Body of pancreas (tissue), 4 donors: Measurements from ENCODE around the gene ARAP1. TPM values are rescaled to one million over a fixed set of nuclear protein-coding genes. Genes with fewer than 3 reads are reported as not detected.

Experiments
- ATAC-seq: fragments of 150-250 bp; one replicate; pipeline ENCODE4 v1.9.1; 2016
- DNase-seq, 4 donors: peaks; one replicate each; pipeline ENCODE4 v3.0.0-alpha.2; 2019
- H3K27ac ChIP-seq, 4 donors: fragments of 200-600 bp; sonication (generic); 1 replicate in 3 of 4; 2 replicates in 1 of 4; pipeline versions ENCODE4 v1.5.1 to v1.6.1; 2016 to 2019; ENCODE audit warnings: mild to moderate bottlenecking in 1 of 4, mixed read lengths in 1 of 4, moderate library complexity in 1 of 4
- H3K27me3 ChIP-seq, 2 donors: fragments of 200-600 bp; sonication (generic); one replicate each; pipeline ENCODE4 v1.6.0; 2016; ENCODE audit warnings: mild to moderate bottlenecking in 1 of 2
- H3K36me3 ChIP-seq, 2 donors: fragments of 200-600 bp; sonication (generic); replicated peaks in 1 of 2; 2 replicates each; pipeline ENCODE4 v1.5.1; 2016; ENCODE audit warnings: low read depth in 2 of 2; ENCODE audit not compliant: insufficient read depth in 1 of 2
- H3K4me1 ChIP-seq: fragments of 200-600 bp; sonication (generic); one replicate; pipeline ENCODE4 v1.6.0; 2016
- H3K4me3 ChIP-seq, 2 donors: fragments of 200-600 bp; sonication (generic); 1 replicate in 1 of 2; 2 replicates in 1 of 2; pipeline ENCODE4 v1.5.1; 2016 to 2019
- H3K9me3 ChIP-seq, 3 donors: fragments of 200-600 bp; sonication (generic); 1 replicate in 2 of 3; 2 replicates in 1 of 3; pipeline ENCODE4 v1.5.1; 2016
- POLR2A ChIP-seq, 3 donors: fragments of 450-650 bp; IDR thresholded peaks; one replicate each; pipeline ENCODE4 v1.6.1; 2016; ENCODE audit warnings: antibody characterized with exemption in 3 of 3, mild to moderate bottlenecking in 2 of 3
- whole genome bisulfite sequencing, 2 donors: methylation state at CpG; one replicate each; pipeline ENCODE4 v1.1.5; 2017; 5-methylcytosine and 5-hydroxymethylcytosine counted together
- intact Hi-C: fragments of 100-400 bp; cut with DNase I; formaldehyde crosslinking; loops from one replicate; pipeline ENCODE4 v1.15.1; 2023
- total RNA-seq, 2 donors: library from RNA; depleted of rRNA; stranded (reverse); fragments of >200 nt; gene quantifications; one replicate each; pipeline ENCODE4 v1.1.0, GENCODE V29; 2016
- TF ChIP-seq, protein P1 (sequence below), 7 experiments: fragments of 450-650 bp in 4 of 7; fragments of 200-600 bp in 3 of 7; sonication (generic) in 3 of 7; IDR thresholded peaks; one replicate each; pipeline ENCODE4 v1.5.1; 2016 to 2019; ENCODE audit warnings: antibody characterized with exemption in 7 of 7

The ARAP1 gene
- total RNA-seq, 2 donors from 2014 or later: 63.3 to 208 TPM

DNA sequence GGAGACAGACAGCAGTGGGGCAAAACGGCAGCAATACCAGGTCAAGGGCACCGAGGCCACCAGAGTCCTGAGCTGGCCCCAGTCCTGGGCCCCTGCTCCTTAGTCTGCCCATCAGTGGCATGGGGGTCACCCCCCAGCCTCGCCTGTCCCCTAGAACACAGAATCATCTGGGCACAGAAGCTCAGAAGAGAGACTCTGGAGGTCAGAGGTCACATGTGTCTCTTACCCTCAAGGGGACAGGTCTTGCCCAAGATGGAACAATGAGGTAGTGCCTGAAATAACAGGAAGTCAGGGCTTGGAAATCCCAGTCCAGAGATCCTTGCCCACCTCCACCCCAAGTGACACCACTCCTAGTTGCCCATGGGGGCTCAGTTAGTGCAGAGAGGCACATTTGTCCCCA lies 98.6 kb downstream of the ARAP1 start:
- Histone ChIP-seq H3K27me3 (no peaks in the 10 kb centered on the region), H3K36me3 (no peaks in the 10 kb centered on the region), H3K4me1 (no peaks in the 10 kb centered on the region), H3K4me3 (no peak overlapping the region), H3K9me3 (no peaks in the 10 kb centered on the region), H3K27ac (no peak overlapping the region)
- WGBS, 2 donors: 60 to 71% methylated on average over 3 of the region's 3 CpGs
- ATAC-seq (no peak), DNase-seq (no peak)
- TF ChIP-seq, protein P1, sequence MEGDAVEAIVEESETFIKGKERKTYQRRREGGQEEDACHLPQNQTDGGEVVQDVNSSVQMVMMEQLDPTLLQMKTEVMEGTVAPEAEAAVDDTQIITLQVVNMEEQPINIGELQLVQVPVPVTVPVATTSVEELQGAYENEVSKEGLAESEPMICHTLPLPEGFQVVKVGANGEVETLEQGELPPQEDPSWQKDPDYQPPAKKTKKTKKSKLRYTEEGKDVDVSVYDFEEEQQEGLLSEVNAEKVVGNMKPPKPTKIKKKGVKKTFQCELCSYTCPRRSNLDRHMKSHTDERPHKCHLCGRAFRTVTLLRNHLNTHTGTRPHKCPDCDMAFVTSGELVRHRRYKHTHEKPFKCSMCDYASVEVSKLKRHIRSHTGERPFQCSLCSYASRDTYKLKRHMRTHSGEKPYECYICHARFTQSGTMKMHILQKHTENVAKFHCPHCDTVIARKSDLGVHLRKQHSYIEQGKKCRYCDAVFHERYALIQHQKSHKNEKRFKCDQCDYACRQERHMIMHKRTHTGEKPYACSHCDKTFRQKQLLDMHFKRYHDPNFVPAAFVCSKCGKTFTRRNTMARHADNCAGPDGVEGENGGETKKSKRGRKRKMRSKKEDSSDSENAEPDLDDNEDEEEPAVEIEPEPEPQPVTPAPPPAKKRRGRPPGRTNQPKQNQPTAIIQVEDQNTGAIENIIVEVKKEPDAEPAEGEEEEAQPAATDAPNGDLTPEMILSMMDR (IDR thresholded peaks at IDR 0.05): no peak
- no peak for TF ChIP-seq POLR2A (IDR thresholded peaks at IDR 0.05)
- intact Hi-C loops: no loop called here

- TF ChIP-seq POLR2A (IDR thresholded peaks at IDR 0.05): no peak
- ATAC-seq (no peak), DNase-seq (peak in 1 of 4 donors; percentile 24)
- Histone ChIP-seq H3K27me3 (no peaks in the 10 kb centered on the region), H3K4me3 (no peak overlapping the region), H3K36me3 (no peaks in the 10 kb centered on the region), H3K9me3 (no peaks in the 10 kb centered on the region), H3K4me1 (no peaks in the 10 kb centered on the region), H3K27ac (no peak overlapping the region)
- intact Hi-C loops: no loop called here
- WGBS, 2 donors: 68 to 77% methylated on average over 11 to 13 of the region's 13 CpGs
These were observed 99.2 kb downstream of the ARAP1 start for GRCh38 chr11:72652873-72653630.

- no peak for ATAC-seq
- no peak for TF ChIP-seq POLR2A (IDR thresholded peaks at IDR 0.05)
- TF ChIP-seq, protein P1 (IDR thresholded peaks at IDR 0.05): no peak
- Histone ChIP-seq H3K36me3 (no peaks in the 10 kb centered on the region), H3K9me3 (no peaks in the 10 kb centered on the region), H3K4me1 (no peaks in the 10 kb centered on the region), H3K27ac (no peak overlapping the region), H3K27me3 (no peaks in the 10 kb centered on the region), H3K4me3 (no peak overlapping the region)
- intact Hi-C loops: no loop called here
- DNase-seq: no peak
These were observed 100.1 kb downstream of the ARAP1 start for GRCh38 chr11:72652133-72652532.

DNA sequence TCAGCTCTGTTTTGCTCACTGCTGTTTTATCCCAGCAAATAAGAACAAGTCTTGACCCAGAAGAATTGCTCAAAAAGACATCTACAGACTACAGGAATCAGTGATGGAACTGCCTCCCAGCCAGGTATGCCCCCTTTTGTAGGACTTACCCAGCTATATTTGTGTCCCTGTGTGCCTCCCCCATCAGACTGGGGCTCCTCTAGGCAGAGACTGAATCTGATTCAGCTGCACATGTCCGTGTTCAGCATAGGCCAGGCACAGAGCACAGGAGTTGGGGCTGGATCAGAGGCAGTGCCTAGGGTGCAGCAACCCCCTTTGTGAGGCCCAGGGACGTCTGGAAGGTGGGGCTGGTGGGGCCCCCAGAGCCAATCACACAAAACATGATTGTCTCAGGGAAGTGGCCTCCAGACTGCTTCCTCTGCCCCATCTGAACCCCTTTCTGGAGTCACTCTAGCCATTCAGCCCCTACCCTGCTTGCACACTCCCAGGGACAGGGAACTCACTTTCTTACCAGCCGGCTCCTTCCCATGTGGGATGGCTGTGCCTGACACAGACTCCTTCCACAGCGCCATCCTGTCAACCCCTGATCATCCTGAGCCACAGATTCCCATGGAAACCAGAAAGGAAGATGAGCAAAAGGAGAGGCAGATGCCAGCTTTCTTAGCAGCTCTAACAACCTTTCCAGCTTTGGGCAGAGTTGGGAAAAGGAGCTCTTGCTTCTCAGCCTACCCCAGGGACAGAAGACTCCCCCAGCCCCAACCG lies 102.8 kb downstream of the ARAP1 start:
- H3K9me3 ChIP-seq: no peaks in the 10 kb centered on the region
- no peaks in the 10 kb centered on the region for H3K4me1 ChIP-seq
- intact Hi-C loops: loop anchor here (5.0 kb wide), 1 partner anchor 62 kb away; no protein-coding TSS in a partner anchor
- H3K27ac ChIP-seq: no peak overlapping the region
- no peak overlapping the region for H3K4me3 ChIP-seq
- no peaks in the 10 kb centered on the region for H3K36me3 ChIP-seq
- WGBS, 2 donors: 64 to 92% methylated on average over 4 to 5 of the region's 5 CpGs
- no peaks in the 10 kb centered on the region for H3K27me3 ChIP-seq
- DNase-seq (no peak), ATAC-seq (no peak)
- no peak for TF ChIP-seq POLR2A (IDR thresholded peaks at IDR 0.05)
- TF ChIP-seq, protein P1 (IDR thresholded peaks at IDR 0.05): no peak

DNA sequence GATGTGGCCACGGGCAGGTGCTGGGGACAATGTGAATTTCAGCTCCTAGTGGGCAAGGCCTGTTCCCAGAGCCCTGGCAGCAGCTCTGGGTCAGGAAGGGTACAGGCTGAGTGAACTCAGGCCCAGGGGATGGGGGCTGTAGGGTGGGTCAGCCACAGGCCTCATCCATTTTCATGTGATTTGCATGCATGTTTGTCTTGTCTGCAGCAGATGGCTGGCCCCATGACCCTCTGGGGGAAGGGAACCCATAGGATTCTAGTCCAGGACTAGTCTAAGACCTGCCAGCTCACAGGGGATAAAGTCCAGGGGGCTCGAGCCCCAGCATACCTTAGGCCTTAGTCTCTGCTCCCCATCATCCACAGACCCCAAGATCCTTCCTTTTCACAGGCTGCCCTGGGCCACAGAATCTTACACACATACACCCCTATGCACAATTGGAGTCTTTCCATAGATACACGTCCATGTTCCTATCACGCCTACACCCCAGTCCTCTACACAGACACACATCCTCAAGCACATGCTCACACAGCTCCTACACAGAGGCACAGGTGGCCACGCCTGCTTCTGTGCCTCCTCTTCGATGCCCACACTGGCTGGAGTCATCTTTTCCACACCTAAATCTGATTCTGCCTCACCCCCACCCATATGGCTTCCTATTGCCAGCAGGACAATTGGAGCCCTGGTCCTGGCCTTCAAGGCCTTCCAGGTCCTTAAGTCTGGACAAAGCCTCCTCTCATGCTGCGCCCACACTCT lies 103.6 kb downstream of the ARAP1 start:
- intact Hi-C loops: loop anchor here (5.0 kb wide), 1 partner anchor 61 kb away; no protein-coding TSS in a partner anchor
- DNase-seq: no peak
- H3K27me3 ChIP-seq: no peaks in the 10 kb centered on the region
- no peak for ATAC-seq
- no peak overlapping the region for H3K27ac ChIP-seq
- no peaks in the 10 kb centered on the region for H3K9me3 ChIP-seq
- H3K4me3 ChIP-seq: no peak overlapping the region
- WGBS, 2 donors: 66 to 67% methylated on average over 6 to 7 of the region's 7 CpGs
- H3K36me3 ChIP-seq: no peaks in the 10 kb centered on the region
- TF ChIP-seq, protein P1 (IDR thresholded peaks at IDR 0.05): no peak
- no peak for TF ChIP-seq POLR2A (IDR thresholded peaks at IDR 0.05)
- no peaks in the 10 kb centered on the region for H3K4me1 ChIP-seq
